Measurements from ENCODE around the gene GFI1B. TPM values are rescaled to one million over a fixed set of nuclear protein-coding genes. Genes with fewer than 3 reads are reported as not detected.

The GFI1B gene
- total RNA-seq, result not detected

DNA sequence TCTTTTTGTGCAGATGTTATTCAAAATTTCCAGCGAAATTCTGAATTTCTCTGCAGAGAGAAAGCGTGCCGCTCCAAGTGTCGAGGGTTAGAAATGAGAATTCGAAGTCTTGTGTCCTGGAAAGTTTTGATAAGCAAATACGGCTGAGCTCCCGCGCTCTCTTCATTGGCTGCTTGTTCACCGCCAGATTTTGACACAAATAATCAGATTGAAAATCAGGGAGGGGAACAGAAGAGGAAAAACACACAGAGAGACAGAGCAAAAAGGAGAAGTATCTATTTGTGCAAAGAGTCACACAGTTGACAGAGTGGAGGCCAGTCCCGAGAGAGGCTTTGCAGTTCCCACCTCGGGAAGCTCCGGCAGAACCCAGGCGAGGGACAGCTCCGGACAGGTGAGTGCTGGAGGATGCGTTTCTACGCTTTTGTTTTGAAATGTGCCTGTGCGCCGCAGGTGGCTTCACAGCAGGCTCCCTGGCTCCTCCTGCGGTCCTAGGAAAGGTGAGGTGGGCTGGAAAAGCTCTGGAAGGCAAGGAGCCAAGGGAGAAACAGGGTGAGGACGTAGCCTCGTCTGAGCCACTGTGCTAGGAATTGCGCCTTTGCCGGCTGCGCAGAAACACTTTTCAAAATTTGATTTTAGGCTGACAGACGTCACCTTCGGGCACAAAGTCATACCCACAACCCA is at the start of gene GFI1B:
Gene GFI1B (plus strand): TSS at position 244 of the 681 bp plus-strand sequence. CDS start 7,985 bp downstream, outside the sequence.
- Mint-ChIP-seq H3K27ac (no peak within 1 kb of the TSS), H3K4me3 (no peak within 1 kb of the TSS), H3K27me3 (ENCODE audit: low read depth) (peaks cover 28% of the 10 kb centered on the region), H3K9me3 (no peaks in the 10 kb centered on the region), H3K36me3 (ENCODE audit: low read depth) (no peaks in the 10 kb centered on the region), H3K4me1 (ENCODE audit: low read depth) (peaks cover 5% of the 10 kb centered on the region)
- no peak for DNase-seq
- intact Hi-C loops (cut with micrococcal nuclease), result loop anchor here (5.0 kb wide), 1 partner anchor 169 kb away; no protein-coding TSS in a partner anchor
- CTCF ChIA-PET, result interaction anchor here (1.1 to 1.8 kb wide), 2 partner anchors 24 to 35 kb away, joined by 3 to 5 read pairs; no protein-coding TSS in a partner anchor

DNA sequence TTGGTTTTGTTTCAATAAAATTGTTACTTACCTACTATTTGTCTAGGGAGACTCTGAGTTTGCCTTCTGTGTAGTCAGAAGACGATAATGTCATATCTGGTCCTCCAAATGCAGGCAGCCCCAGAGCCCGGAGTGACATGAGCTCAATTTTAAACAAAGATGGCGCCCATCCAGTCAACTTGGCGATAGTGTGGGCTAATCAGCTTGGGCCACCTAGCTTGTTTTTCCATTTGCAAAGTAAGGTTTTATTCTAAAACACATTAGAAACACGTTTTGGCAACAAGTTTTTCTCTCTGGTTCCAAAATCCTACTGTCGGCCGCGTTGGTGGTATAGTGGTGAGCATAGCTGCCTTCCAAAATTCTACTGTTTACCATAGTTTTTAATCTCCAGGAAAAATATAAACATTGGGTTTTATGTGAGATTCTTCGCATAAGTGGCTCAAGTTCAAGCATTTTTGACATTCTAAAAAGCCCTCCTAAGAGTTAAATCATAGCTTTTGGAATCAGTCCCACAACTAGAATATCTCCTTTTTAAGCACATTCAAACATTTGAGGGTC is 47.2 kb upstream of the GFI1B start:
- H3K27ac Mint-ChIP-seq, result no peak overlapping the region
- no peaks in the 10 kb centered on the region for H3K9me3 Mint-ChIP-seq
- no peak overlapping the region for H3K4me3 Mint-ChIP-seq
- peaks cover 8% of the 10 kb centered on the region for H3K36me3 Mint-ChIP-seq (ENCODE audit: low read depth)
- no peaks in the 10 kb centered on the region for H3K4me1 Mint-ChIP-seq (ENCODE audit: low read depth)
- intact Hi-C loops (cut with micrococcal nuclease), result no loop called here
- CTCF ChIA-PET, result interaction anchor here (1.2 kb wide), 1 partner anchor 42 kb away, joined by 3 read pairs; no protein-coding TSS in a partner anchor
- no peak for DNase-seq
- no peaks in the 10 kb centered on the region for H3K27me3 Mint-ChIP-seq (ENCODE audit: low read depth)

DNA sequence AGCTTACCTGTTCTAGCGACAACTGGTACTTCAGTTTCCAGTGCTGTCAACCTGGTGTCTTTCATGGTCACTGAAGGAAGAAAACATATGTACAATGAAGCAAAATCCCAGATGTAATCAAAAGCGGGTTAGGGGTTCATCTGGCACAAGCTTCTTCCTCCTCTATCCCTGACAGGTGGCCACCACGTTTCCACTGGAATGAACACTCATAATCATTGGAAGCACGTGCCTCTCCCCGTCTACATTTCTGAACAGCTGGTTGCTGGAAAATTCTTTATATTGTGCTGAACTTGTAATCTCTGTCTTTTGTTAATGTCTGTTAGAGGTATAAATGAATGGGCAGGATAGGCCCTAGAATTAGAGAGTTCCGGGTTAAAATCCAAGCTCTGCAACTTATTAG is 43.5 kb upstream of the GFI1B start:
- intact Hi-C loops (cut with micrococcal nuclease), result no loop called here
- no peak overlapping the region for H3K27ac Mint-ChIP-seq
- CTCF ChIA-PET, result interaction anchor here (1.2 kb wide), 1 partner anchor 37 kb away, joined by 4 read pairs; no protein-coding TSS in a partner anchor

DNA sequence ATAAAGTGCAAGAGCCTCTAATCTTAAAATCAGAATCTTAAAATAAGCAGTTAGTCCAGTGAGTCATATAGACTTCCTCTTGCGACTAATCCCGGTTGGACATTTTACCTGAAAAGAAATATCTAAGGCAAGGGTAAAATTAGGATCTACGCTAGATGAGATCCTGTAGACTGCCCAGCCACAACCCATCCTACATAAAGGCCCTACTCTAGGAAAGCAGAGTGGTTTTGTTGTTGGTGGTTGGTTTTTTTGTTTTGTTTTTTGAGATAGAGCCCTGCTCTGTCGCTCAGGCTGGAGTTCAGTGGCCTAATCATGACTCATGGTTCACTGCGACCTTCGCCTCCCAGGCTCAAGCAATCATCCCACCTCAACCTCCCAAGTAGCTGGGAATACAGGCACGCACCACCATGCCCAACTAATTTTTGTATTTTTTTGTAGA is 41.0 kb upstream of the GFI1B start:
- Mint-ChIP-seq H3K27me3 (ENCODE audit: low read depth) (no peaks in the 10 kb centered on the region), H3K27ac (no peak overlapping the region), H3K4me1 (ENCODE audit: low read depth) (peaks cover 5% of the 10 kb centered on the region), H3K4me3 (no peak overlapping the region), H3K9me3 (no peaks in the 10 kb centered on the region), H3K36me3 (ENCODE audit: low read depth) (no peaks in the 10 kb centered on the region)
- no peak for DNase-seq
- intact Hi-C loops (cut with micrococcal nuclease), result no loop called here
- CTCF ChIA-PET, result no interaction called here

More for the DNA sequence above, 43.5 kb upstream of the GFI1B start:
- no peak for DNase-seq
- Mint-ChIP-seq H3K4me3 (no peak overlapping the region), H3K27me3 (ENCODE audit: low read depth) (no peaks in the 10 kb centered on the region), H3K36me3 (ENCODE audit: low read depth) (no peaks in the 10 kb centered on the region), H3K9me3 (no peaks in the 10 kb centered on the region), H3K4me1 (ENCODE audit: low read depth) (no peaks in the 10 kb centered on the region)

DNA sequence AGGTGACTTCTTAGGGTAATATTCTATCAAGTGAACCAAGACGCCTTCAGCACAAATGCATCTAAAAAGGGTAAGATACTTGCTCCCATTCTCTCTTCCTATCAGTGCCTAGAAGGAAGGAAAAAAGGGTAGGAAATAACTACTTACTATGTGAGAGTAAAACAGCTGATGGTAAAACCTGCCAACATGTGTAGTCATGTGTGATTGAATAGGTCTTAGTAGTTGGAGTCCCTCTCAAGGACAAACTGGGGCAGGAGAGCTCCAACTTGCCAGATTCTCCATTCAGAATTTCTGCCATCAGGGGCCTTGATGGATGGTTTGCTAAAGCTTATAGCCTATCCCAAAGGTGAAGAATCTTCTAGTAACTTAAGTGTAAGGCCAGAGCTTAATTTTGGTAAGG is 39.3 kb upstream of the GFI1B start:
- CTCF ChIA-PET, result no interaction called here
- no peak overlapping the region for H3K27ac Mint-ChIP-seq
- intact Hi-C loops (cut with micrococcal nuclease), result no loop called here
- H3K9me3 Mint-ChIP-seq, result no peaks in the 10 kb centered on the region
- H3K36me3 Mint-ChIP-seq (ENCODE audit: low read depth), result no peaks in the 10 kb centered on the region
- H3K4me1 Mint-ChIP-seq (ENCODE audit: low read depth), result peaks cover 18% of the 10 kb centered on the region
- no peak overlapping the region for H3K4me3 Mint-ChIP-seq
- DNase-seq, result no peak
- no peaks in the 10 kb centered on the region for H3K27me3 Mint-ChIP-seq (ENCODE audit: low read depth)

DNA sequence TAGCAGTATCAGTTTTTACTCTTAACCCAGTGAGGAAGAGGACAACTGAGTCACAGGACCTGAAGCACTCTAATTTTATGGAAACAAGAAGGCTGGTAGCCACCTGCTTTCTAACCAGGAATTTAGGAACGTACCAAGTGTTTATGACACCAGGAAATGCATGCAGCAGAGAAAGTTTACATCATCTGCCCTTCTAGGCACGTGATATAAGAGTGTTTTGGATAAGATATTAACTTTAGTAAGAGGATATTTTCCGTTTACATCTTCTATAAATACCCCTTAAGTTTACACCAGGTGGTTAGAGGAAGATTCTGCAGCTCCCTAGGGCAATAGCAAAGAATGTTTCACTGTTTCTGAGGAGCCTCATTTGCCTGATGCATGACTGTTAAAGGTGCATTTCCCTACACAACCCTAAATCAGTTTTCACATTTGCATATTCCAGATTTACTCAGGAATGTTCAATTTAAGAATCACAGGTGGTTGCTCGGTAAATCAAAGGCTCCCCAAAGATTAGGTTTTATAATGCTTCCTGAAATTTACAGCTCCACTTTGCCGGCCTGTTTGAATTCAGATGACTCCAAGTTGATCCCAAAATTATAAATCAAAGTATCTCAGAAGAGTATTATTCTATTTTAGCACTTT is 35.8 kb upstream of the GFI1B start:
- Mint-ChIP-seq H3K9me3 (no peaks in the 10 kb centered on the region), H3K27me3 (ENCODE audit: low read depth) (no peaks in the 10 kb centered on the region), H3K4me1 (ENCODE audit: low read depth) (peaks cover 27% of the 10 kb centered on the region), H3K36me3 (ENCODE audit: low read depth) (peaks cover 1% of the 10 kb centered on the region), H3K27ac (no peak overlapping the region), H3K4me3 (no peak overlapping the region)
- CTCF ChIA-PET, result interaction anchor here (0.6 to 1.8 kb wide), 3 partner anchors 35 to 570 kb away, joined by 3 to 4 read pairs (median 3); partner anchors contain the start of gene GFI1B
- intact Hi-C loops (cut with micrococcal nuclease), result loop anchor here (5.0 kb wide), 1 partner anchor 90 kb away; the partner anchor contains the start of gene GTF3C5
- no peak for DNase-seq

DNA sequence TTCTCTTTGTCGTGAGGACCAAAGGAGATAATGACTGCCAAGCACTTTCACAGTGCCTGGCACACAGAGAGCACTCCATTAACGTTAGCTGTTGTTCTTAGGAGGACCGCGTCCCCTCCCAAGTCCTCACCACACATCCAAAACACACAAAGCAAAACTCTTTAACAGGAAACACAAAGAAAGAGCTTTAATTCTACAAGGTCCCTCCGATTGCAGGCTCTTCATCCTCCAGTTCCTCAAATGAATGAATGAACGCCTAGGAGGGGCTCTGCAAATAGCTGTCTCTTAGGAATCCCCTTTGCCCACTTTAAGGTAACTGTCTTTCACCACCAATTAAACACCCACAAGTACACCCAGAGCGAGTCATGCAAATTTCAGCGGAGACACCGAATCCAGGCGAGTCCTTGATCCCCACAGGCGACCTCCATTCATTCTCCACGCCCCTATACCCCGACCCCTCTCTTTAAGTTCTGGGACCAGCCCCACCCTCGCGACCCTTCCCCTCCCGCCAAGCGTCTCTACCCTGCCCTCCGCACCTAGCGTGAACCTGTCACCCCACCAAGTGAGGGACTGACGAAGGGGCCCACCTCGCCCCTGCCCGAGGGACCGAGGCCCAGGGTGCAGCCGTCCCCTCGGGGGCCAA is 34.7 kb upstream of the GFI1B start:
- H3K4me3 Mint-ChIP-seq, result peak overlapping the region; percentile 97
- peaks cover 27% of the 10 kb centered on the region for H3K4me1 Mint-ChIP-seq (ENCODE audit: low read depth)
- H3K27ac Mint-ChIP-seq, result peak overlapping the region; percentile 87
- H3K9me3 Mint-ChIP-seq, result no peaks in the 10 kb centered on the region
- H3K27me3 Mint-ChIP-seq (ENCODE audit: low read depth), result no peaks in the 10 kb centered on the region
- H3K36me3 Mint-ChIP-seq (ENCODE audit: low read depth), result peaks cover 1% of the 10 kb centered on the region
- intact Hi-C loops (cut with micrococcal nuclease), result loop anchor here (1.0 to 5.0 kb wide), 3 partner anchors 65 to 175 kb away; partner anchors contain the start of genes AK8, GTF3C5 and SPACA9
- CTCF ChIA-PET, result interaction anchor here (0.6 to 1.2 kb wide), 2 partner anchors 28 to 34 kb away, joined by 3 read pairs; partner anchors contain the start of gene GFI1B
- DNase-seq, result no peak

DNA sequence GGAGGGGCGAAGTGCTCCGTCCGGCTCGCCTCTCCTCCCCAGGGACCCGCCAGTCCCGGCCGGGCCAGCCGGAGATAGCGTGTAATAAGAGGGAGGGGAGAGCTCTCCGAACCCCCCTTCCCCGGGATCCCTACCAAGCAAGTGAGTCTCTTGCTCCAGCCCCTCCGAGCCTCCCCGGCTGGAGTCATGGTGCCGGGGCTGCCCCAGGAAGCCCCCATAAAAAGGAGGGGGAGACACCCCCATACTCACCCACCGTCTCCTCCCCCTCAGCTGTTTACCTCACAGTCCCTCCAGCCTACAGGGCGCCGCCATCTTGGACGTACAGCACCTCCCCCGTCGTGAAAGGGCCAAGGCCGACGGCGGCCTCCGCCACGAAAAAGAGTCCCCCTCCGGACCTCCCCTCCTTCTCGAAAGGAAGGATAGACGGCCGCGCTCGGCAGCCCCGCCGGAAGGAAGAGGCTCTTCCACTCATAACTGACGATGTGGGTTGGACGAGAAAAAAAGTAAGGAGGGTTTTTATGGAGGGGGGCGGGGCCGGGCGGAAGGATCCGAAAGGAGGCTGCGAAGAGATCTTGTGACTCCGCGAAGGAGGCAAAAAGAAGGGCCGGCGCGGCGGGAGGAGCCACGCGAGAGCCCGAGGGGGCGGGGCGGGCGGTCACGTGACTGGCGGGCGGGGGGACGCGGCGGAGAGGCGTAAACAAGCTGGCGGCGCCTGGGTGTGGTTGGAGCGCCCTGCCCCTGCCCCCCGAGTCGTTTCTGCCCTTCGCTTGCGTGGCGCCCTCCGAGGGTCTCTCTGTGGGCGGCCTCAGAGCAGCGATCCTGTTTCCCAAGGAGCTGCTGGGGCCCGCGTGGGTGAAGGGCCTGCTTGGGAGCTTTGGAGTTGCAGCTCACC is 34.0 kb upstream of the GFI1B start, which contains the start of gene TSC1:
Gene TSC1 (minus strand): TSS at position 323 of the 892 bp plus-strand sequence. CDS start 15,744 bp downstream, outside the sequence.
- peak within 1 kb of the TSS; percentile 99 for H3K27ac Mint-ChIP-seq
- H3K4me3 Mint-ChIP-seq, result peak within 1 kb of the TSS; percentile 97
- peak; percentile 97 for DNase-seq
- H3K27me3 Mint-ChIP-seq (ENCODE audit: low read depth), result no peaks in the 10 kb centered on the region
- H3K9me3 Mint-ChIP-seq, result no peaks in the 10 kb centered on the region
- H3K36me3 Mint-ChIP-seq (ENCODE audit: low read depth), result peaks cover 1% of the 10 kb centered on the region
- CTCF ChIA-PET, result interaction anchor here (0.6 kb wide), 1 partner anchor 27 kb away, joined by 3 read pairs; no protein-coding TSS in a partner anchor
- intact Hi-C loops (cut with micrococcal nuclease), result loop anchor here (1.0 to 5.0 kb wide), 3 partner anchors 66 to 176 kb away; partner anchors contain the start of genes AK8, GTF3C5 and SPACA9
- peaks cover 27% of the 10 kb centered on the region for H3K4me1 Mint-ChIP-seq (ENCODE audit: low read depth)

DNA sequence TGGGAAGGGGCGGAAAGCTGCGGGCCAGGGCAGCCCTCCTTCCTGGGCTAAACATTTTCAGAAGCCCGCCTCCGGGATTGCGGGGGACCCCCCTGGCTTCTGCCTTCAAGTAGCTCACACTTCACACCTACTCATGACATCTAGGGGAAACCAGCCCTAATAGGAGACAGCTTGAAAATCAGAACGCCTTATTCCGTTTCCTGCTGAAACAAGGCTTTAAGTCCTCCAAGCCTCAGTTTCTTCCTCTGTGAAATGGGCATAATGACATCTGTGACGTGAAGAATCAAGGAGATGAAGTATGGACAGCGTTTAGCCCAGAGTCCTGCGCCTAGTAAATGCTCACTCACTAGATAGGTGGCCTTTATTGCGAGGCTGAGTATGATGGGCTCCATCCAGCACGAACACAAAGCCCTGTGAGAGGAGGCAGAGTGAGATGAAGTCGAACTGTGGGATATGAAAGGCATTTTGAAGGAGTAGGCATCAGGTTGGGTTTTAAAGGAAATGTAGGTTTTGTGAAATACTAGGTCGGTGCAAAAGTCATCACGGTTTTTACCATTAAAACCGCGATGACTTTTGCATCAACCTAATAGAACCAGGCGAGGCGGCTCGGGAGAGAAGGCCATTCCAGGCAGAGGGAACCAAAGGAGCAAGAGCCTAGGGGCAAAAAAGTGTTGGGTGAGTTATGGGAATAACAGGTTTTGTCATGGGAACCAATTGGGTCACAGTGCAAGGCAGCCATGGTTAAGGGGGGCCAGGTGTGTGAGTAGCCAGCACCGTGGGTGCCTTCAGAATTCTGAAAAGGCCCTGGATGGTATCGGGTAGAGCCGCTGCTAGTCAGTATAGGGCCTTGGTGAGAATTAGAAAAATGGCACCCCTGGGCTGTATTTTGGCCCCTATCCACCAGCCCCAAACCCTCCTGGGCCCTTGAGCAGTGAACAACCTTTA is 33.0 kb upstream of the GFI1B start:
- peak overlapping the region; percentile 99 for H3K27ac Mint-ChIP-seq
- intact Hi-C loops (cut with micrococcal nuclease), result loop anchor here (2.0 kb wide), 1 partner anchor 177 kb away; no protein-coding TSS in a partner anchor
- peaks cover 1% of the 10 kb centered on the region for H3K36me3 Mint-ChIP-seq (ENCODE audit: low read depth)
- H3K27me3 Mint-ChIP-seq (ENCODE audit: low read depth), result no peaks in the 10 kb centered on the region
- H3K4me1 Mint-ChIP-seq (ENCODE audit: low read depth), result peaks cover 27% of the 10 kb centered on the region
- H3K4me3 Mint-ChIP-seq, result peak overlapping the region; percentile 97
- CTCF ChIA-PET, result interaction anchor here (0.6 kb wide), 1 partner anchor 66 kb away, joined by 3 read pairs; no protein-coding TSS in a partner anchor
- DNase-seq, result peak; percentile 70
- no peaks in the 10 kb centered on the region for H3K9me3 Mint-ChIP-seq

DNA sequence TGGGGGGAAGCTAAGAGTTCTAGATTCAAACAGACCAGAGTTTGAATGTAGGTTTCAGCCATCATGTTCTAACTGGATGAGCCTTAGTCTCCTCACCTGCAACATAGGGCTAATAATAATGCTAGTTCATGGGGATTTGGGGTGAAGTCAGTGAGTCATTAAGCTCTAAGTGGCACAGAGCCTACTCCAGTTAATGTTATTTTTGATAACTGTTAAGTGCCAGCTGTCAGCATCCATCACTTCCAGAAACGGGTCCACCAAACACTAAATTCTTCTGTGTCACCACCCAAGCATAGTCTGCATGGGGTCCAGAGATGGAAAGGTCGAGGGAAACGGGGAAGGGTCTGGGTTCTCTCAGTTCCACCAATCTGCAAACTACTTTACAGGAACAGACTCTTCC is 32.3 kb upstream of the GFI1B start:
- H3K27me3 Mint-ChIP-seq (ENCODE audit: low read depth), result no peaks in the 10 kb centered on the region
- peaks cover 1% of the 10 kb centered on the region for H3K36me3 Mint-ChIP-seq (ENCODE audit: low read depth)
- CTCF ChIA-PET, result interaction anchor here (1.4 kb wide), 1 partner anchor 76 kb away, joined by 6 read pairs; no protein-coding TSS in a partner anchor
- no peak overlapping the region for H3K27ac Mint-ChIP-seq
- peaks cover 27% of the 10 kb centered on the region for H3K4me1 Mint-ChIP-seq (ENCODE audit: low read depth)
- intact Hi-C loops (cut with micrococcal nuclease), result no loop called here
- H3K9me3 Mint-ChIP-seq, result no peaks in the 10 kb centered on the region
- H3K4me3 Mint-ChIP-seq, result no peak overlapping the region
- no peak for DNase-seq

All from activated naive CD4-positive, alpha-beta T cell treated with anti-CD3 and anti-CD28 coated beads for 36 hours (primary cell).